Ectodermal cell (in vitro differentiated cells): ENCODE measurements around the gene CHIT1.

Experiments
- H3K27ac ChIP-seq: 2 replicates; pipeline ENCODE4 v1.7.0; 2013; ENCODE audit warnings: mild to moderate bottlenecking, low read depth, low read length; ENCODE audit not compliant: insufficient read depth, poor library complexity, severe bottlenecking
- H3K27me3 ChIP-seq: 2 replicates; pipeline ENCODE4 v1.7.0; 2013; ENCODE audit warnings: mild to moderate bottlenecking, low read length; ENCODE audit not compliant: insufficient read depth, control insufficient read depth, poor library complexity, severe bottlenecking
- H3K36me3 ChIP-seq: one replicate; pipeline ENCODE4 v1.7.0; 2013; ENCODE audit warnings: low read length; ENCODE audit not compliant: control insufficient read depth, insufficient read depth
- H3K4me1 ChIP-seq: one replicate; pipeline ENCODE4 v1.7.0; 2013; ENCODE audit warnings: low read length; ENCODE audit not compliant: control insufficient read depth, insufficient read depth
- H3K4me3 ChIP-seq: 2 replicates; pipeline ENCODE4 v1.7.0; 2013; ENCODE audit warnings: low read depth, low read length, control low read depth; ENCODE audit not compliant: insufficient read depth
- H3K9me3 ChIP-seq: 2 replicates; pipeline ENCODE4 v1.7.0; 2013; ENCODE audit warnings: mild to moderate bottlenecking, low read length, moderate library complexity; ENCODE audit not compliant: control insufficient read depth
- WGBS, 2 experiments: methylation state at CpG; one replicate each; pipeline ENCODE4 v1.1.7; 2013; ENCODE audit warnings: missing lambda C conversion rate in 2 of 2; 5-methylcytosine and 5-hydroxymethylcytosine counted together

Gene CHIT1

DNA sequence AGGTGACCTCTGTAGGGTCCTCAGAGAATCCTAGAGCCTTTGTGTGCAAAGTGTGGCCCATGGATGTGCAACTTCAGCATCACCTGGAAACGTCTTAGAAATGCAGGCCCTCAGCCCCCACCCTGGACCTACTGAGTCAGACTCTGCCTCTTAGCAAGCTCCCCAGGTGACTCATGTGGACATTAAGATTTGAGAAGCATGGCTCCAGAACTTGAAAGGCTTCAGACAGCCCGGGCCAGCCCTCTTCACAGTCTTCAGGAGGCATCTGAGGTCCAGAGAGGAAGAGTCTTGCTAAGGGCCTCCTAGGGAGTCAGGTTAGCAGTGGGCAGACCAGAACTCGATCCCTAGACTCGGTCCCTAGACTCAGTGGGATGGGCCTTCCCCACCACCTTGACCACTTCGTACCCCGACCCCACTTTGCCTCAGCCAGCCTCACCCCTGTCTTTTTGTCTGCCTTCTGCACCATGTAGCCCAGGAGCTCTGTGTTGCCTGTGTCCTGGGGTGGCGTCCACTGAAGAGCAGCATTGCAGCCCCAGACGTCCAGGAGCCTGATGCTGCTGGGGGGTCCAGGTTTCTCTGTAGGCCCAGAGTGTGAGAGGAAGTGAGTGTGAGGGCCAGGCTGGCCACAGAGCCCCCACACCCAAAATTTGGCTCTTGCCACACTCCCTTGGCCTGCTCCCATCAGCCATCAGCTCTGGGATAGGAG lies 58.7 kb downstream of the CHIT1 start:
- no peaks in the 10 kb centered on the region for H3K36me3 ChIP-seq
- 92 to 94% methylated on average over 8 of the region's 8 CpGs for WGBS, 2 experiments
- no peak overlapping the region for H3K27ac ChIP-seq
- H3K27me3 ChIP-seq: no peaks in the 10 kb centered on the region
- H3K4me1 ChIP-seq: peaks cover 9% of the 10 kb centered on the region
- H3K4me3 ChIP-seq: no peak overlapping the region
- no peaks in the 10 kb centered on the region for H3K9me3 ChIP-seq

DNA sequence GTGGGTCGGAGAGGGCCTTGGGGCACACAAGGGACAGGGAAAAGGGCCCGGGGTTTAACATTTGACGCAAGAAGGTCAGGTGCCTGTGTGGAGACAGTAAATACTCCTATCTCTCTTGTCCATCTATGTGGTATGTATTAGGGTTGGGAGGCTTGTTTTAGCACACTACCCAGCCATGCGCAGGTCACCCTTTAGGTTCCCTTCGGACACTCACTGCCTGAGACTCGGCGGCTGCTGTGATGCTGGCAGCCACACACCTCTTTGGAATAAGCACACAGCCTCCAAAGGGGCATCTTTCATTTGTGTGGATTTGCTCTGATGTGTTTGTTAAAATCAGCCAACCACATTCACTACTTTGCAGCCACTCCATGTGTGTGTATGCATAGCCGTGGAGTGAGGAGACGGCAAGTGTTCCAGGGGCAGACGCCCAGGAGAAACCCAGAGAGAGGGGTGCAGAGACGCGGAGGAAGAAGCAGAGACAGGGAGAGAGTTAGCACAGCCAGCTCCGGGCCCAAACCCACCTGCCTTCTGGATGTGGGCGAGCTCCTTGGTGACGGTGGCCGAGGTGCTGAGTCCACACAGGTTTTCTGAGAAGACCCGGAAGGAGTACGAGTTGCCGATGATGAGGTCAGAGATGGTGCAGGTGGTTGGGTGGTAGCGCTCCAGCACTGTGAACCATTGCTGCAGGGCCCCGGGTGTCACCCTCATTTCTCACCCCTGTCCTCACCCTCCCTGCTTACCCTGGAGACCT lies 59.5 kb downstream of the CHIT1 start:
- WGBS, 2 experiments: 96% methylated on average over 21 of the region's 21 CpGs
- H3K4me3 ChIP-seq: no peak overlapping the region
- H3K9me3 ChIP-seq: no peaks in the 10 kb centered on the region
- no peaks in the 10 kb centered on the region for H3K36me3 ChIP-seq
- peaks cover 9% of the 10 kb centered on the region for H3K4me1 ChIP-seq
- H3K27ac ChIP-seq: no peak overlapping the region
- no peaks in the 10 kb centered on the region for H3K27me3 ChIP-seq

DNA sequence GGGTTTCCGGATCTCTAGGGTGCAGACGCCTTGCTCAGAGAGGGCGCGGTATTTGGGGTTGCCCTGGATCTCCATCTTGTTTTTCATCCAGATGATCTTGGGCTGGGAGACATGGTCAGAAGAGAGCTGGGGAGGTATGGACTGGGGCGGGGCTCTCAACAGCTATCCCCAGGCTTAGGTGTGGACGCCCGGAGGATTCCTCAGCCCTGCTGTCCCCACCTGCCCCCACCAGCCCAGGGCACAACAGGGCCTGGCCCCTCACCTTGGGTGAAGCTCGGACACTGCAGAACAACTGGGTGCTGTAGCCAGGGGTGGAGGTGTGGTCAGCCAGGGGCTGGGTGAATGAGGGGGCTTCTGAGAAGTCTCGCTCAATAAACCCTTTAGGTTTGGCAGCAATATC lies 60.5 kb downstream of the CHIT1 start:
- no peaks in the 10 kb centered on the region for H3K9me3 ChIP-seq
- 95% methylated on average over 9 of the region's 9 CpGs for WGBS, 2 experiments
- H3K4me3 ChIP-seq: no peak overlapping the region

DNA sequence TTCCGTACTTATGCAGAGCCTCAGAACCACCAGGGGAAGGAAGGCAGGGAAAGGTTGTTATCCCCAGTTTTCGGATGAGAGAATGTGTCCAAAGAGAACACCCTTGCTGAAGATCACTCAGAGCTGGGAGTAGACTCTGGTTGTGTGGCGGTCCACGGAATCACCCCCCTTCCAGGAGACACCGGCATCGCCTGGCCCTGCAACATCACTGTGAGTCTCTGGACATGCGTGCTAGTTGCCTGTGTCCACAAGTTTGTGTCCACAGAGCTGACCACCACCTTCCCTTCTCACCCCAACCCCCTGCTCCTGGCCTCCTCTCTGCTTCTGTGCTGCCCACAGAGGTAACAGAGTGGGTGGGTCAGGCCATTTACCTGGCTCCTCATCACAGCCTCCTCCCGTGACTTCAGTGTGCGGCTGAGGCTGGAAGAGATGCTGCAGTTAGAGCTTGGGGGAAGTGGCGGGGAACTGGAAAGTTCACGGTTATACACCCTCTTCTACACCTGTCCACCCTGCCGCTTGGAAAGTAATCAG lies 61.2 kb downstream of the CHIT1 start:
- Histone ChIP-seq H3K4me3 (no peak overlapping the region), H3K9me3 (no peaks in the 10 kb centered on the region), H3K36me3 (no peaks in the 10 kb centered on the region), H3K4me1 (peaks cover 9% of the 10 kb centered on the region), H3K27ac (no peak overlapping the region), H3K27me3 (no peaks in the 10 kb centered on the region)
- WGBS, 2 experiments: 95 to 96% methylated on average over 12 of the region's 12 CpGs

More for the DNA sequence above, 60.5 kb downstream of the CHIT1 start:
- no peak overlapping the region for H3K27ac ChIP-seq
- H3K36me3 ChIP-seq: no peaks in the 10 kb centered on the region
- H3K4me1 ChIP-seq: peaks cover 9% of the 10 kb centered on the region
- no peaks in the 10 kb centered on the region for H3K27me3 ChIP-seq

DNA sequence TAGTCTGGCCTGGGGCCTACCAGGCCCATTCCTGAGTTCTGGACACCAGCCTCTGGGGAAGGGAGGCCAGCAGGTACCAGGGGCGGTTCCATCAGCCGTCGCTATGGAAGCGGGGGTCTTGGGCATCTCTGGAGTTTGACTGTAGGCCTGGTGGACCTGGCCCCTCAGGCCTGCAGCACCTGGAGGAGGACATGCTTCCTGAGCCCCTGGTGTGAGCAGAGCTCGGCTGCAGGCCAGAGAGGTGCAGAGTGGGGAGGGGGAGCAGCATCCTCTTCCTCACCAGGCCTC lies 61.6 kb downstream of the CHIT1 start:
- H3K27me3 ChIP-seq: no peaks in the 10 kb centered on the region
- no peaks in the 10 kb centered on the region for H3K9me3 ChIP-seq
- no peaks in the 10 kb centered on the region for H3K36me3 ChIP-seq
- WGBS, 2 experiments: 93 to 96% methylated on average over 5 of the region's 5 CpGs
- peaks cover 5% of the 10 kb centered on the region for H3K4me1 ChIP-seq
- H3K27ac ChIP-seq: no peak overlapping the region
- no peak overlapping the region for H3K4me3 ChIP-seq

DNA sequence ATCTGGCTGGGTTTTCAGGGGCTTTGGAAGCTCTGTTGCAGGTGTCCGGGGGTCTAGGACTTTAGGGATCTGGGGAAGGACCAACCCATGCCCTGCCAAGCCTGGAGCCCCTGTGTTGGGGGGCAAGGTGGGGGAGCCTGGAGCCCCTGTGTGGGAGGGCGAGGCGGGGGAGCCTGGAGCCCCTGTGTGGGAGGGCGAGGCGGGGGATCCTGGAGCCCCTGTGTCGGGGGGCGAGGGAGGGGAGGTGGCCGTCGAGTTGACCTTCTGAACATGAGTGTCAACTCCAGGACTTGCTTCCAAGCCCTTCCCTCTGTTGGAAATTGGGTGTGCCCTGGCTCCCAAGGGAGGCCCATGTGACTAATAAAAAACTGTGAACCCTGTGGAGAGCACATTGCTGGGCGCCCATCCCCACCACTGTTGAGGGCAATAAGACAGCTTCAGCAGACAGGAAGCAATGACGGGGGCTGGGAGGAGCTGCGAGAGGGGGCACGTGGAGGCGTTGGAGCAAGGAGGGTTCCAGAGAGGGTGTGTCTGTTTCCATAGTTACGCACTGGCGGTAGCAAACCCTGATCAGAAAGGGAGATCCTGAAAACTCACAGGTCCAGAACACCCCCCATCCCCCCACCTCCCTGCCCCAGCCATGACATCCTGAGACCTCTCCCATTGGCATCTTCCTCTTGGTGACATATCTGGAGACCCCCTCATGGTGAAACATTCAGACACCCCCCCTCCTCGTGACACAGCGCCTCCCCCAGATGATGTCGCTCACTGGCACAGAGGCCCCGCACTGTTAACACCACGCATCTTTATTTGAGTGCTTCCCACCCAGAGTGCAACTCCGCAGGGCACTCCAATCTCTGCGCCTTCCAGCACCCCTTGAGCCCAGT lies 62.2 kb downstream of the CHIT1 start:
- Histone ChIP-seq H3K27me3 (no peaks in the 10 kb centered on the region), H3K4me1 (no peaks in the 10 kb centered on the region), H3K27ac (no peak overlapping the region), H3K9me3 (no peaks in the 10 kb centered on the region), H3K36me3 (no peaks in the 10 kb centered on the region), H3K4me3 (no peak overlapping the region)
- 90% methylated on average over 23 of the region's 23 CpGs for WGBS, 2 experiments

DNA sequence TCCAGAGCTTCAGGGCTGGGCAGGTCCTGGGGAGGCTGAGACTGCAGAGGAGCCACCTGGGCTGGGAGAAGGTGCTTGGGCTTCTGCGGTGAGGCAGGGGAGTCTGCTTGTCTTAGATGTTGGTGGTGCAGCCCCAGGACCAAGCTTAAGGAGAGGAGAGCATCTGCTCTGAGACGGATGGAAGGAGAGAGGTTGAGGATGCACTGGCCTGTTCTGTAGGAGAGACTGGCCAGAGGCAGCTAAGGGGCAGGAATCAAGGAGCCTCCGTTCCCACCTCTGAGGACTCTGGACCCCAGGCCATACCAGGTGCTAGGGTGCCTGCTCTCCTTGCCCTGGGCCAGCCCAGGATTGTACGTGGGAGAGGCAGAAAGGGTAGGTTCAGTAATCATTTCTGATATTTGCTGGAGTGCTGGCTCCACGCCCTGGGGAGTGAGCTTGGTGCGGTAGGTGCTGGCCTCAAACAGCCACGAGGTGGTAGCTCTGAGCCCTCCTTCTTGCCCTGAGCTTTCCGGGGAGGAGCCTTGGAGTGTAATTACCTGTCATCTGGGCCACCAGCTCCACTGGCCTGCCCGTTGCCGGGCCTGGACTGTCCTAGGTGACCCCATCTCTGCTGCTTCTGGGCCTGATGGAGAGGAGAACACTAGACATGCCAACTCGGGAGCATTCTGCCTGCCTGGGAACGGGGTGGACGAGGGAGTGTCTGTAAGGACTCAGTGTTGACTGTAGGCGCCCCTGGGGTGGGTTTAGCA lies 63.1 kb downstream of the CHIT1 start:
- Histone ChIP-seq H3K9me3 (no peaks in the 10 kb centered on the region), H3K27ac (no peak overlapping the region), H3K36me3 (no peaks in the 10 kb centered on the region), H3K4me3 (no peak overlapping the region), H3K27me3 (no peaks in the 10 kb centered on the region), H3K4me1 (no peaks in the 10 kb centered on the region)
- 84 to 87% methylated on average over 14 of the region's 14 CpGs for WGBS, 2 experiments
